Dermis blood vessel endothelial cell (primary cell): ENCODE data around the gene C2orf76. TPM values are rescaled to one million over a fixed set of nuclear protein-coding genes. Genes with fewer than 3 reads are reported as not detected.
A peak's percentile ranks its signal among the peaks of the same experiment; 100 is the strongest.
"Not testable (repeated sequence)": the region's sequence is repeated elsewhere in the genome, so short reads cannot be mapped to it uniquely, and the experiment has no call there.

Experiments used
- DNase-seq: peaks from one replicate; pipeline ENCODE4 v3.0.0; 2010
- total RNA-seq: library from RNA; depleted of rRNA; stranded (reverse); fragments of >200 nt; gene quantifications from 2 replicates; pipeline ENCODE4 v1.2.3, GENCODE V29; 2014

The C2orf76 gene
- total RNA-seq = 12.6 and 14.6 TPM in 2 replicates

GRCh38 chr2:119366649-119367471, at the start of gene C2orf76, which contains the start of gene DBI:
Gene C2orf76, minus strand, starts transcription at chr2:119366834. Its CDS starts 26,875 bp downstream, at chr2:119339959.
Gene DBI, plus strand, starts transcription at chr2:119366977. Its CDS starts 75 bp downstream, at chr2:119367052.
- peak; percentile 96 for DNase-seq

- DNase-seq = no peak
Observed at GRCh38 chr2:119415630-119416029, 49.0 kb upstream of the C2orf76 start.

GRCh38 chr2:119414894-119415293, 48.3 kb upstream of the C2orf76 start:
- DNase-seq = no peak

- no peak for DNase-seq
Observed at GRCh38 chr2:119409506-119409905, 42.9 kb upstream of the C2orf76 start.

- DNase-seq = no peak
Observed at GRCh38 chr2:119408221-119408619, 41.6 kb upstream of the C2orf76 start.

GRCh38 chr2:119407430-119408220, 41.0 kb upstream of the C2orf76 start:
- DNase-seq = peak; percentile 81

- no peak for DNase-seq
Observed at GRCh38 chr2:119405151-119405550, 38.5 kb upstream of the C2orf76 start.

GRCh38 chr2:119403618-119404017, 37.0 kb upstream of the C2orf76 start:
- not testable (repeated sequence) for DNase-seq

- no peak for DNase-seq
Observed at GRCh38 chr2:119402645-119403560, 36.3 kb upstream of the C2orf76 start.

- no peak for DNase-seq
Observed at GRCh38 chr2:119402106-119402505, 35.5 kb upstream of the C2orf76 start.

GRCh38 chr2:119397196-119397595, 30.6 kb upstream of the C2orf76 start:
- no peak for DNase-seq

- no peak for DNase-seq
Observed at GRCh38 chr2:119393971-119394748, 27.5 kb upstream of the C2orf76 start.

GRCh38 chr2:119389615-119390306, 23.1 kb upstream of the C2orf76 start:
- peak; percentile 13 for DNase-seq

- DNase-seq = peak; percentile 57
Observed at GRCh38 chr2:119387381-119388129, 20.9 kb upstream of the C2orf76 start.

- no peak for DNase-seq
Observed at GRCh38 chr2:119385466-119385865, 18.8 kb upstream of the C2orf76 start.

- DNase-seq = no peak
Observed at GRCh38 chr2:119384971-119385370, 18.3 kb upstream of the C2orf76 start.

GRCh38 chr2:119383410-119384140, 16.9 kb upstream of the C2orf76 start:
- DNase-seq = no peak

- DNase-seq = no peak
Observed at GRCh38 chr2:119378566-119378965, 11.9 kb upstream of the C2orf76 start.

- no peak for DNase-seq
Observed at GRCh38 chr2:119377993-119378345, 11.3 kb upstream of the C2orf76 start.
